K562 (cell line): Measurements from ENCODE around the gene SLC30A3. TPM values are rescaled to one million over a fixed set of nuclear protein-coding genes. Genes with fewer than 3 reads are reported as not detected.

Experiments
- CTBP1 ChIP-seq: fragments of 450-650 bp; IDR thresholded peaks from 2 replicates; pipeline ENCODE4 v1.6.1; 2016; ENCODE audit warnings: borderline replicate concordance
- GTF2A2 ChIP-seq: IDR thresholded peaks from 2 replicates; pipeline ENCODE4 v1.6.1; 2016; ENCODE audit warnings: mild to moderate bottlenecking, missing genetic modification characterization, missing compliant biosample characterization
- JUNB ChIP-seq: fragments of 450-650 bp; formaldehyde crosslinking; conservative IDR thresholded peaks from 2 replicates; pipeline ENCODE4 v1.4.0; 2020; ENCODE audit warnings: mild to moderate bottlenecking
- MAZ ChIP-seq, 2 experiments: fragments of 450-650 bp in 1 of 2; sonication (generic) in 1 of 2; formaldehyde crosslinking; IDR thresholded peaks in 1 of 2; conservative IDR thresholded peaks in 1 of 2; 2 replicates each; pipeline versions ENCODE4 v1.4.0 to v1.5.0; 2020; ENCODE audit warnings: mild to moderate bottlenecking in 1 of 2, missing genetic modification reagents in 1 of 2
- POLR2G ChIP-seq: fragments of 200-400 bp; formaldehyde crosslinking; IDR thresholded peaks from 2 replicates; pipeline ENCODE4 v1.6.1; 2017; ENCODE audit warnings: low read depth, mild to moderate bottlenecking, antibody characterized with exemption, low read length, moderate library complexity
- UBTF ChIP-seq, 2 experiments: IDR thresholded peaks; 2 replicates each; pipeline ENCODE4 v1.6.1; 2012; ENCODE audit warnings: improper control_type of control experiment in 2 of 2, low read depth in 2 of 2, low read length in 2 of 2, borderline replicate concordance in 1 of 2
- polyA plus RNA-seq, 8 experiments: library from polyadenylated mRNA; depleted of rRNA in 4 of 8; stranded (reverse) in 5 of 8; unstranded in 3 of 8; fragments of >200 nt; fragmentation: Nextera tagmentation in 2 of 8; fragmentation: Illumina TruSeq in 1 of 8; extraction: Ambion mirVana in 2 of 8; extraction: Trizol in 1 of 8; gene quantifications; 2 replicates each; pipeline versions ENCODE4 v1.2.1 to v1.2.3, GENCODE V29; 2011 to 2014; ENCODE audit warnings: inconsistent platforms in 1 of 8, missing spikeins in 1 of 8
- total RNA-seq, 7 experiments: library from RNA; depleted of rRNA in 6 of 7; stranded (reverse); fragments of >200 nt in 6 of 7; fragmentation: Illumina TruSeq in 2 of 7; extraction: Trizol in 2 of 7; gene quantifications; 2 replicates each; pipeline versions ENCODE4 v1.2.1 to v1.2.3, GENCODE V29; 2011 to 2021; ENCODE audit warnings: low replicate concordance in 1 of 7
- TF ChIP-seq, protein P1 (sequence below), 3 experiments: IDR thresholded peaks in 2 of 3; conservative IDR thresholded peaks in 1 of 3; 2 replicates each; pipeline ENCODE4 v1.5.1; 2011 to 2012; ENCODE audit warnings: low read length in 3 of 3, mild to moderate bottlenecking in 3 of 3, control low read depth in 2 of 3, improper control_type of control experiment in 1 of 3, inconsistent platforms in 1 of 3, low read depth in 1 of 3, mixed read lengths in 1 of 3, moderate library complexity in 1 of 3; ENCODE audit not compliant: insufficient read depth in 2 of 3

SLC30A3 gene
- total and polyA plus RNA-seq, 9 of the 15 experiments (the other 6 are each of a cell fraction or from before 2014, with no cell fraction given) = 0.03 to 2.7 (median 0.89) TPM; not detected in 1

DNA sequence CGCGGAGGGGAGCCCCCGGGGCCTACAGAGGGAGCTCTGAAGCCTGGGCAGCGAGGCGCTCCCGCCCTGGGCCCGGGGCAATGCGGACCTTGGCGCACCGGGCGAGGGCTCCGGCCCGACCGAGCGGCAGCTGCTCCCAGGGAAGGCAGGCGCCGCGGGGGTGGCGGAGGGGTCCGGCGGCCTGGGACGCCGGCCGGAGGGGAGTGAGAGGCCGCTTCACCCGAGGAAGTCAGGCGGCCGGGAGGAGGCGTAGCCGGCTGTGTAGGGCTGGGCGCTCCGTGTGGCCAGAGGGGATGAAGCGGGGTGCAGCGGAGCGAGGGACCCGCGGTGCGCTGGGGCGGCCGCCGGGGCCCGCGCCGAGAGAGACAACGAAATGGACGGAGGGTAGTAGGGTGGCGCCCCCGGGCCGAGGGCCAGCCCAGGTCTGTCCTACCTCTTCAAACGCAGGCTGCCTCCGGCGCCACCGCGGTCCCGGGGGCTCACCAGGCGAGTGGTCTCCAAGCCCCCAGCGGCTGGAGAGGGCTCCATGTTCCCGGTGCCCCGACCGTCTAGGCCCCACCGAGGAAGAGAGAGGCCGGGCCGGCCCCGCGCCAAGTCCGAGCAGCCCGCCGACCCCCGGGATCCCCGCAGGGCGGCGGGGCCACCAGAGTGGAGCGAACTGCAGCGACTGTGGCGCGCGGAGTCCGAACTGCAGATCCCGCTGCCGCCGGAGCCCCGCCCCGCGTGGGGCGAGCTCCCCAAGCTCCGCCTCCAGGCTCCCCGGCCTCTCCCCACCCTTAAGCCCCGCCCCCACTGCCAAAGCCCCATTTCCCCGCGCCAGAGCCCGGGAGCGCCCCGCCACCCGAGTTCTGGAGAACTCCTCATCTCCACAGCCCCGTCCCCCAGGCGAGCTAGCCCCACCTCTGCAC lies at the start of gene SLC30A3 (continued):
- TF ChIP-seq, protein P1, sequence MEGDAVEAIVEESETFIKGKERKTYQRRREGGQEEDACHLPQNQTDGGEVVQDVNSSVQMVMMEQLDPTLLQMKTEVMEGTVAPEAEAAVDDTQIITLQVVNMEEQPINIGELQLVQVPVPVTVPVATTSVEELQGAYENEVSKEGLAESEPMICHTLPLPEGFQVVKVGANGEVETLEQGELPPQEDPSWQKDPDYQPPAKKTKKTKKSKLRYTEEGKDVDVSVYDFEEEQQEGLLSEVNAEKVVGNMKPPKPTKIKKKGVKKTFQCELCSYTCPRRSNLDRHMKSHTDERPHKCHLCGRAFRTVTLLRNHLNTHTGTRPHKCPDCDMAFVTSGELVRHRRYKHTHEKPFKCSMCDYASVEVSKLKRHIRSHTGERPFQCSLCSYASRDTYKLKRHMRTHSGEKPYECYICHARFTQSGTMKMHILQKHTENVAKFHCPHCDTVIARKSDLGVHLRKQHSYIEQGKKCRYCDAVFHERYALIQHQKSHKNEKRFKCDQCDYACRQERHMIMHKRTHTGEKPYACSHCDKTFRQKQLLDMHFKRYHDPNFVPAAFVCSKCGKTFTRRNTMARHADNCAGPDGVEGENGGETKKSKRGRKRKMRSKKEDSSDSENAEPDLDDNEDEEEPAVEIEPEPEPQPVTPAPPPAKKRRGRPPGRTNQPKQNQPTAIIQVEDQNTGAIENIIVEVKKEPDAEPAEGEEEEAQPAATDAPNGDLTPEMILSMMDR (IDR thresholded peaks at IDR 0.05 in 2 of 3, conservative IDR thresholded peaks at IDR 0.05 in 1 of 3; ENCODE audit: insufficient read depth in 2 of 3, low read depth in 1 of 3, low read length in 3 of 3) = peak in 2 of 3 experiments; percentile 15 to 64; a peak in 2 of 6 replicates
- TF ChIP-seq POLR2G = peak; percentile 66
- TF ChIP-seq UBTF (IDR thresholded peaks at IDR 0.05; ENCODE audit: borderline replicate concordance in 1 of 2, low read depth in 2 of 2, low read length in 2 of 2) = peak in 1 of 2 experiments; percentile 79; a peak in 1 of 4 replicates
- TF ChIP-seq CTBP1 = peak; percentile 12; the same call in 1 of the 2 replicates
- peak in 1 of 2 experiments; percentile 22; a peak in 1 of 4 replicates for TF ChIP-seq MAZ (CRISPR knock-in tag; conservative IDR thresholded peaks at IDR 0.05 in 1 of 2, IDR thresholded peaks at IDR 0.05 in 1 of 2)
- no peak for TF ChIP-seq GTF2A2 (tag)
- no peak for TF ChIP-seq JUNB
